Measurements from ENCODE around the gene POU2AF1.

DNA sequence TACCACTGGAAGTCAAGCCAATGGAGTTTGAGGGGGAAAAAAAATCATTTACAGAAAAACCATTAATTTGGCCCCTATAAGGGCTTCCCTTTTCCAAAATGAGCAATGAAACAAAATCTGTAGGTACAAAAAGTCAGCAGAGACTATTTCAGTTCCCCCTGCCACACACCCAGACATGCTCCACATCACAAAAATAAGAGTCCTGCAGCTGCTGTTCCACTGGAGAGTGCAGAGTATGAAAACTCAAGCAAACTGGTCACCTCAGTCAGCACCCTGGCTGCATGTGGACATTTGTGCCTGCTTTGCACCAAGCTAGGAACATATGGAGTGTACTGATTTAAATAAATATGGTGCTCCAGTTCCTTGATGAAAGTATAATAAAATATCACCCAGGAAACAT, 15.1 kb downstream of the POU2AF1 start:
- TF ChIP-seq, protein P1, sequence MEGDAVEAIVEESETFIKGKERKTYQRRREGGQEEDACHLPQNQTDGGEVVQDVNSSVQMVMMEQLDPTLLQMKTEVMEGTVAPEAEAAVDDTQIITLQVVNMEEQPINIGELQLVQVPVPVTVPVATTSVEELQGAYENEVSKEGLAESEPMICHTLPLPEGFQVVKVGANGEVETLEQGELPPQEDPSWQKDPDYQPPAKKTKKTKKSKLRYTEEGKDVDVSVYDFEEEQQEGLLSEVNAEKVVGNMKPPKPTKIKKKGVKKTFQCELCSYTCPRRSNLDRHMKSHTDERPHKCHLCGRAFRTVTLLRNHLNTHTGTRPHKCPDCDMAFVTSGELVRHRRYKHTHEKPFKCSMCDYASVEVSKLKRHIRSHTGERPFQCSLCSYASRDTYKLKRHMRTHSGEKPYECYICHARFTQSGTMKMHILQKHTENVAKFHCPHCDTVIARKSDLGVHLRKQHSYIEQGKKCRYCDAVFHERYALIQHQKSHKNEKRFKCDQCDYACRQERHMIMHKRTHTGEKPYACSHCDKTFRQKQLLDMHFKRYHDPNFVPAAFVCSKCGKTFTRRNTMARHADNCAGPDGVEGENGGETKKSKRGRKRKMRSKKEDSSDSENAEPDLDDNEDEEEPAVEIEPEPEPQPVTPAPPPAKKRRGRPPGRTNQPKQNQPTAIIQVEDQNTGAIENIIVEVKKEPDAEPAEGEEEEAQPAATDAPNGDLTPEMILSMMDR (IDR thresholded peaks at IDR 0.05; ENCODE audit: low read depth, low read length, missing input control): no peak
- TF ChIP-seq YY1 (IDR thresholded peaks at IDR 0.05) (no peak), JUND (IDR thresholded peaks at IDR 0.05) (no peak), TAF1 (conservative IDR thresholded peaks at IDR 0.05) (no peak), RXRA (IDR thresholded peaks at IDR 0.05) (no peak), SP1 (IDR thresholded peaks at IDR 0.05) (no peak), RAD21 (IDR thresholded peaks at IDR 0.05) (no peak), HNF4G (IDR thresholded peaks at IDR 0.05) (no peak), NR2F2 (IDR thresholded peaks at IDR 0.05) (no peak)
- TF ChIP-seq, protein P2, sequence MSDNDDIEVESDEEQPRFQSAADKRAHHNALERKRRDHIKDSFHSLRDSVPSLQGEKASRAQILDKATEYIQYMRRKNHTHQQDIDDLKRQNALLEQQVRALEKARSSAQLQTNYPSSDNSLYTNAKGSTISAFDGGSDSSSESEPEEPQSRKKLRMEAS (IDR thresholded peaks at IDR 0.05): no peak
- TF ChIP-seq, protein P3, sequence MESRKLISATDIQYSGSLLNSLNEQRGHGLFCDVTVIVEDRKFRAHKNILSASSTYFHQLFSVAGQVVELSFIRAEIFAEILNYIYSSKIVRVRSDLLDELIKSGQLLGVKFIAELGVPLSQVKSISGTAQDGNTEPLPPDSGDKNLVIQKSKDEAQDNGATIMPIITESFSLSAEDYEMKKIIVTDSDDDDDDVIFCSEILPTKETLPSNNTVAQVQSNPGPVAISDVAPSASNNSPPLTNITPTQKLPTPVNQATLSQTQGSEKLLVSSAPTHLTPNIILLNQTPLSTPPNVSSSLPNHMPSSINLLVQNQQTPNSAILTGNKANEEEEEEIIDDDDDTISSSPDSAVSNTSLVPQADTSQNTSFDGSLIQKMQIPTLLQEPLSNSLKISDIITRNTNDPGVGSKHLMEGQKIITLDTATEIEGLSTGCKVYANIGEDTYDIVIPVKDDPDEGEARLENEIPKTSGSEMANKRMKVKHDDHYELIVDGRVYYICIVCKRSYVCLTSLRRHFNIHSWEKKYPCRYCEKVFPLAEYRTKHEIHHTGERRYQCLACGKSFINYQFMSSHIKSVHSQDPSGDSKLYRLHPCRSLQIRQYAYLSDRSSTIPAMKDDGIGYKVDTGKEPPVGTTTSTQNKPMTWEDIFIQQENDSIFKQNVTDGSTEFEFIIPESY (IDR thresholded peaks at IDR 0.05): no peak
- TF ChIP-seq, protein P4, sequence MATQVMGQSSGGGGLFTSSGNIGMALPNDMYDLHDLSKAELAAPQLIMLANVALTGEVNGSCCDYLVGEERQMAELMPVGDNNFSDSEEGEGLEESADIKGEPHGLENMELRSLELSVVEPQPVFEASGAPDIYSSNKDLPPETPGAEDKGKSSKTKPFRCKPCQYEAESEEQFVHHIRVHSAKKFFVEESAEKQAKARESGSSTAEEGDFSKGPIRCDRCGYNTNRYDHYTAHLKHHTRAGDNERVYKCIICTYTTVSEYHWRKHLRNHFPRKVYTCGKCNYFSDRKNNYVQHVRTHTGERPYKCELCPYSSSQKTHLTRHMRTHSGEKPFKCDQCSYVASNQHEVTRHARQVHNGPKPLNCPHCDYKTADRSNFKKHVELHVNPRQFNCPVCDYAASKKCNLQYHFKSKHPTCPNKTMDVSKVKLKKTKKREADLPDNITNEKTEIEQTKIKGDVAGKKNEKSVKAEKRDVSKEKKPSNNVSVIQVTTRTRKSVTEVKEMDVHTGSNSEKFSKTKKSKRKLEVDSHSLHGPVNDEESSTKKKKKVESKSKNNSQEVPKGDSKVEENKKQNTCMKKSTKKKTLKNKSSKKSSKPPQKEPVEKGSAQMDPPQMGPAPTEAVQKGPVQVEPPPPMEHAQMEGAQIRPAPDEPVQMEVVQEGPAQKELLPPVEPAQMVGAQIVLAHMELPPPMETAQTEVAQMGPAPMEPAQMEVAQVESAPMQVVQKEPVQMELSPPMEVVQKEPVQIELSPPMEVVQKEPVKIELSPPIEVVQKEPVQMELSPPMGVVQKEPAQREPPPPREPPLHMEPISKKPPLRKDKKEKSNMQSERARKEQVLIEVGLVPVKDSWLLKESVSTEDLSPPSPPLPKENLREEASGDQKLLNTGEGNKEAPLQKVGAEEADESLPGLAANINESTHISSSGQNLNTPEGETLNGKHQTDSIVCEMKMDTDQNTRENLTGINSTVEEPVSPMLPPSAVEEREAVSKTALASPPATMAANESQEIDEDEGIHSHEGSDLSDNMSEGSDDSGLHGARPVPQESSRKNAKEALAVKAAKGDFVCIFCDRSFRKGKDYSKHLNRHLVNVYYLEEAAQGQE (IDR thresholded peaks at IDR 0.05): no peak

Measured in liver (tissue), 3 donors.